Epithelial cell of esophagus (primary cell): Measurements from ENCODE around the gene CDH2.

ENCODE experiments used
- DNase-seq: peaks from one replicate; pipeline ENCODE4 v3.0.0; 2010; ENCODE audit warnings: low read depth
- H3K4me3 ChIP-seq: 2 replicates; pipeline ENCODE4 v1.5.1; 2011; ENCODE audit warnings: mild to moderate bottlenecking, low read length, control low read depth
- TF ChIP-seq, protein P1 (sequence below): IDR thresholded peaks from 2 replicates; pipeline ENCODE4 v1.5.1; 2011; ENCODE audit warnings: low read depth, mild to moderate bottlenecking, low read length, control low read depth, inconsistent platforms; ENCODE audit not compliant: insufficient read depth; ENCODE audit errors: missing control alignments

CDH2 gene

DNA sequence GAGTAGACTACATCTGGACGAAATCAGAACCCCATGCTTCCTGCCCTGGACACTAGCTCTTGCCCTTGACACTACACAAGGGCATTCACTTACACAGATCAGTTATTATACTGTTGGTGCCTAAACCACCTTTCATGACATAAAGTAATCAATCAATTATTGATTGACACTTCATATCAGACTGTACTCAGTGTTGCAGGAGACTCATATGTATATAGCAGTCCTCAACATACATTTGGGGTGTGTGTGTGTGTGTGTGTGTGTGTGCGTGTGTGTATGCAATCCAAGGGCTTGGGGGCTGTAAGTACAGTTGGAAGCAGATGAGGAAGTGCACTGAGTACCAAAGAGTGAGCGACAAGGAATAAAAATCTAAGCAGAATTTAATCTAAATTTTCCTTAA lies 5.1 kb downstream of the CDH2 start:
- no peak overlapping the region for H3K4me3 ChIP-seq
- TF ChIP-seq, protein P1, sequence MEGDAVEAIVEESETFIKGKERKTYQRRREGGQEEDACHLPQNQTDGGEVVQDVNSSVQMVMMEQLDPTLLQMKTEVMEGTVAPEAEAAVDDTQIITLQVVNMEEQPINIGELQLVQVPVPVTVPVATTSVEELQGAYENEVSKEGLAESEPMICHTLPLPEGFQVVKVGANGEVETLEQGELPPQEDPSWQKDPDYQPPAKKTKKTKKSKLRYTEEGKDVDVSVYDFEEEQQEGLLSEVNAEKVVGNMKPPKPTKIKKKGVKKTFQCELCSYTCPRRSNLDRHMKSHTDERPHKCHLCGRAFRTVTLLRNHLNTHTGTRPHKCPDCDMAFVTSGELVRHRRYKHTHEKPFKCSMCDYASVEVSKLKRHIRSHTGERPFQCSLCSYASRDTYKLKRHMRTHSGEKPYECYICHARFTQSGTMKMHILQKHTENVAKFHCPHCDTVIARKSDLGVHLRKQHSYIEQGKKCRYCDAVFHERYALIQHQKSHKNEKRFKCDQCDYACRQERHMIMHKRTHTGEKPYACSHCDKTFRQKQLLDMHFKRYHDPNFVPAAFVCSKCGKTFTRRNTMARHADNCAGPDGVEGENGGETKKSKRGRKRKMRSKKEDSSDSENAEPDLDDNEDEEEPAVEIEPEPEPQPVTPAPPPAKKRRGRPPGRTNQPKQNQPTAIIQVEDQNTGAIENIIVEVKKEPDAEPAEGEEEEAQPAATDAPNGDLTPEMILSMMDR: no peak
- no peak for DNase-seq

DNA sequence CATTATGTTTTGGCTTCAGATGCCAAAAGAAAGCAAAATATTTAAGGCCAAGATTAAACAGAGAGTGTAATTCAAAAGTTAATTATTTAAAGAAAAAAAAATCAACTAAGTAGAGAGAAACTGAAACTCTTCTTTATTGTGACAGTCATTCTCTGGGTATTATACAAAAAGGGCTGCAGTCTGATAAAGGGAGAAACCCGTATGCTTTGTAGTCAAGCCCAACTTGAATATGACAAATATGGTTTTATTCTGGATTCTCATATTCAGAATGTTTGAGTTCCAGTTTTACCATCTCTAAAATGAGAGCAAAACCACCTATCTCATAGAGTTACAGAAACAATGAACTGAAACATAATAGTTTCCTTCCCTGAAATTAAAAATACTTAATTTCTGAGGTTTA lies 8.2 kb downstream of the CDH2 start:
- H3K4me3 ChIP-seq: no peak overlapping the region
- TF ChIP-seq, protein P1: no peak
- DNase-seq: no peak

DNA sequence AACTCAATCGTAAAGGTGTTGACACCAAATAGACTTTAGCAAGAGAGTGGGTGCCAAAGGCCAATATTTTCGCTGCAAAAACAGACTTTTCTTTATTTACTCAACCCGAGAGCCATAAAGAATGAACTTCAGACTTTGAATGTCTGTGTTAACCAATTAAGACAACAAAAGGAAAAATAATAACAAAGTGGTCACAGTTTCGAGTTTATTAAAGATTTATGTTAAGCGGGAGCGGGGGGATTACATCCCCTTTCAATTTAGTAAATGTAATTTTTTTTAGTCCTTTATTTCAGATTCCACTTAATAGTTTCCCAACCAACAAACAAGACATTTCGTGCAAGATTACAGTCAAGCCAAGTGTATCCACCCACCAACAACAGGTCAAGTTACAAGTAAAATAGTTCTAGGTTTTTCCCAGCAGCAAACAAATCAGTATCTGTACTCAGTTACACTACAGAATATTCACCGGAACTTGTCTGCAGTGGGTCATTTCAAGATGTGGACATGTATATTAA lies 9.0 kb downstream of the CDH2 start:
- H3K4me3 ChIP-seq: no peak overlapping the region
- no peak for DNase-seq
- TF ChIP-seq, protein P1: no peak

DNA sequence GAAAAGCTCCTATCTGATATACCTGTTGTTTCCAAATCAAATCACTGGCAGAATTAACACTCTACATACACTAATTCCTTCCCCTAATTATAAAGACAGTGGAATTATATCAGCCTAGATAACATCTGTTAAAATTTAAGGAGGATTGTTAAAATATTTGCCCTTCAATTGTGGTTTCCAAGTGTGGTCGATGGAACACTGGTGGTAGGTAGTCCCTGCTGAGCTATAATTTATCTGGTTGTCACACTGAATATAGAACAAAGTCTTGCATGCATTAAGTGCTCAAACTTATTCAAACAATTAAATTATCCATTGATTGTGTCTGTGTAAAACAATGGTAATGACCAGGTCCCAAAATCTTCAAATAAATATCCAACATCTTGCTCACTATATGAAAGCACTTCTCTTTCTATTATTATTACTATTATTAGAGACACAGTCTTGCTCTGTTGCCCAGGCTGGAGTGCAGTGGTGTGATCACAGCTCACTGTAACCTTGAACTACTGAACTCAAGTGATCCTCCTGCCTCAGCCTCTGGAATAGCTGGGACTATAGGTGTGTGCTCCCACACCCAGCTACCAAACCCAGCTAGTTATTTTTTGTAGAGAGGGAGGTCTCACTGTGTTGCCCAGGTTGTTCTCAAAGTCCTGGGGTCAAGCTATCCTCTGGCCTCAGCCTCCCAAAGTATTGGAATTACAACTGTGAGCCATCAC lies 12.0 kb downstream of the CDH2 start:
- TF ChIP-seq, protein P1: no peak
- no peak overlapping the region for H3K4me3 ChIP-seq
- no peak for DNase-seq

DNA sequence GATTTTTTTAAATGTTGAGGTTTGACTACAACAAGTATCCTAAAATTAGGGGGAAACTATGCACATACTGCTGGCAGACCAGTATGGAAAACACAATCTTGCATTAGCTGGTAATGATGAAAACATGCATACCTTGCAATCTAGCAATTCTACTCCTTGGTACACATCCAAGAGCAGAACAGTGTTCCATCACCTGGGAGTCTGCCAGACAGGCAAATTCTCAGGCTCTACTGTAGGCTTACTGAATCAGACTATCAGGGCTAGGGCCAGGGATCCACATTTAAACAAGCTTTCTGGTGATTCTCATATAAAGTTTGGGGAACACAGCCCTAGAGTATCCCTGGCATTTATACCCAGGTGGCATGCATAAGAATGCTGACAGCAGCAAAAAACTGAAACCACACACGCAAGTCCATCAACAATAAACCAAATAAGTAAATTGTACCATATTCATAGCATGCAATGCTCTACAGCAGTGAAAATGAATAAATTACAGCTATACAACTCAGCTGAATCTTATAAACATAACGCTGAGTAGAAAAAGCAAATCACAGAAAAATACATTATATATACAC lies 13.6 kb downstream of the CDH2 start:
- no peak overlapping the region for H3K4me3 ChIP-seq
- DNase-seq: peak; percentile 27
- TF ChIP-seq, protein P1: no peak

DNA sequence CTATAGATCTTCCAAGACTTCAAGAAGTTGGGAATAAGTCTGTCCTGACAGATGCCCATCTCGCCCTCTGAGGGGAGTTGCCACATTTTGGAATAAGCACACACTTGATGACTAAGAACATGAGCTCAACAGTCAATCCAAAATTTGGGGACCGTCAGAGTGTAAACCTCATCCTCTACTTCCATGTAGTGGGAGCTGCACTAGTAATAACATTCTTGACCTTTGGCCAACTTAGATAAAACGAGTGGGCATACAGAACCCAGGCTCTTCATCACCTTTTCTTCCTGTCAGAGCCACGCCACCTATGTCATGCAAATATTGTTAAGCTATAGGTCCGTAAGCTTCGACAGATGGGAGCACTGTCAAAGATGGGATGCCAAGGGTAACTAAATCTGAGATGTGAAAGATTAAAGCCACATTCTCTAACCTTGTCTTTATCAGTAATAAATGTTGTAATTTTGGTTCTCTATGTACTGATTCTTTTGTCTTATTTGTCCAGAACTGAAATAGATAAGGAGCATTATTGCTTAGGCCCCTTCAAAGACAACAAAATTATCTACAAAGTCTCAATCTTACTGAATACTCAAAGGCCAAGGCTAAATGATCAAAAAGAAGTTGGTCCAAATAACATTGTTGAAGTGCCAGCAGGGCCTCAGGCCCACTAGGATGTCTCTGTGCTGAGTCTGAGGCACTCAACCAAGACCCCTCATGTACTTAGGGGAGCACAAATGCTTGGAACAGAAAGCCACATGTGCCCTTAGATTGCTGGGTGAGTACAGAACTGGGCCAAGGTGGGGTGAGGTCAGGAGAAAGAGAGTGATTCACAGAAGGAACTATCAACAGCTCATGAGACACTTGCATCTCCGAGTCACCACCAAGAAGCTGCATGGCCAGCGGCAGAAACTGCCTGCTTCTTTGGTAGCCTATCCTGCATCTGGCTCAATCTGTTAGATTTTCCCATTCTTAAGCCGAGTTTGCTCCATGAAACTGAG lies 15.0 kb downstream of the CDH2 start:
- no peak overlapping the region for H3K4me3 ChIP-seq
- TF ChIP-seq, protein P1: no peak
- peak; percentile 80 for DNase-seq
